Coronary artery (tissue), 2 donors: ENCODE measurements around the gene ANKRD6.

Source experiments
- DNase-seq: peaks from one replicate; pipeline ENCODE4 v3.0.0-alpha.2; 2017; ENCODE audit warnings: low spot score
- H3K27ac ChIP-seq, 2 donors: fragments of 200-600 bp; sonication (generic); one replicate each; pipeline ENCODE4 v1.5.1; 2016 to 2019
- H3K4me3 ChIP-seq: fragments of 200-600 bp; sonication (generic); 2 replicates; pipeline ENCODE4 v1.5.1; 2016; ENCODE audit warnings: mild to moderate bottlenecking, moderate library complexity
- TF ChIP-seq, protein P1 (sequence below): fragments of 200-600 bp; sonication (generic); IDR thresholded peaks from one replicate; pipeline ENCODE4 v1.5.1; 2019; ENCODE audit warnings: antibody characterized with exemption

ANKRD6 gene

GRCh38 chr6:89406141-89406540 lies 26.8 kb upstream of the ANKRD6 start:
- Histone ChIP-seq H3K27ac (no peak overlapping the region), H3K4me3 (no peak overlapping the region)
- DNase-seq, result no peak
- TF ChIP-seq, protein P1, sequence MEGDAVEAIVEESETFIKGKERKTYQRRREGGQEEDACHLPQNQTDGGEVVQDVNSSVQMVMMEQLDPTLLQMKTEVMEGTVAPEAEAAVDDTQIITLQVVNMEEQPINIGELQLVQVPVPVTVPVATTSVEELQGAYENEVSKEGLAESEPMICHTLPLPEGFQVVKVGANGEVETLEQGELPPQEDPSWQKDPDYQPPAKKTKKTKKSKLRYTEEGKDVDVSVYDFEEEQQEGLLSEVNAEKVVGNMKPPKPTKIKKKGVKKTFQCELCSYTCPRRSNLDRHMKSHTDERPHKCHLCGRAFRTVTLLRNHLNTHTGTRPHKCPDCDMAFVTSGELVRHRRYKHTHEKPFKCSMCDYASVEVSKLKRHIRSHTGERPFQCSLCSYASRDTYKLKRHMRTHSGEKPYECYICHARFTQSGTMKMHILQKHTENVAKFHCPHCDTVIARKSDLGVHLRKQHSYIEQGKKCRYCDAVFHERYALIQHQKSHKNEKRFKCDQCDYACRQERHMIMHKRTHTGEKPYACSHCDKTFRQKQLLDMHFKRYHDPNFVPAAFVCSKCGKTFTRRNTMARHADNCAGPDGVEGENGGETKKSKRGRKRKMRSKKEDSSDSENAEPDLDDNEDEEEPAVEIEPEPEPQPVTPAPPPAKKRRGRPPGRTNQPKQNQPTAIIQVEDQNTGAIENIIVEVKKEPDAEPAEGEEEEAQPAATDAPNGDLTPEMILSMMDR, result no peak

DNA sequence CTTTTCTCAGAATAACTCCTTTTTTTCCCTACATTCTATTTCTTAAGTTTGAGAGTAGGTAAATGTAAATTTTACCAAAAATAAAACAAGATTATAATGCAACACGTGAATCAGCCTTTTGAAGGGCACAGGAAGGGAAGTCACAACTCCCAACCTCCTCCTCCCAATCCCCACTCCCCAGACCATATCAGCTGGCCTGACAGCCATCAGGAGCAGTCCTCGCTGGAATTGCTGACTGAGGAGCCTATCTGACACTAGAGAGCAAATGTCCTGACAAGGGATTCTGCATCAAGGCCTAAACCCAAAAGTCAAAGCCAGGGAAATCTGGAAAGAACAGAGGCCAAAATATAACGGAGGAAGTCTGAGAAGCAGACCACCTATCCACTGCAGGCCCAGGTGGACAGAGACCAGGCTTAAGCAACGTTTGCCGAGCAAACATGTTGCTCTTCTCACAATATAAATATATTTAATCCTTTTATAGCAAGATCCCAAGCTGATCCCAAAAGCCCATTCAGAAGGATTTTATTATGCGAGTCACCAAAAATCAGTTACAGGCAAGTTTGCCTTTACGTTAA lies 23.4 kb upstream of the ANKRD6 start:
- no peak for DNase-seq
- TF ChIP-seq, protein P1, result no peak
- Histone ChIP-seq H3K27ac (no peak overlapping the region), H3K4me3 (no peak overlapping the region)

DNA sequence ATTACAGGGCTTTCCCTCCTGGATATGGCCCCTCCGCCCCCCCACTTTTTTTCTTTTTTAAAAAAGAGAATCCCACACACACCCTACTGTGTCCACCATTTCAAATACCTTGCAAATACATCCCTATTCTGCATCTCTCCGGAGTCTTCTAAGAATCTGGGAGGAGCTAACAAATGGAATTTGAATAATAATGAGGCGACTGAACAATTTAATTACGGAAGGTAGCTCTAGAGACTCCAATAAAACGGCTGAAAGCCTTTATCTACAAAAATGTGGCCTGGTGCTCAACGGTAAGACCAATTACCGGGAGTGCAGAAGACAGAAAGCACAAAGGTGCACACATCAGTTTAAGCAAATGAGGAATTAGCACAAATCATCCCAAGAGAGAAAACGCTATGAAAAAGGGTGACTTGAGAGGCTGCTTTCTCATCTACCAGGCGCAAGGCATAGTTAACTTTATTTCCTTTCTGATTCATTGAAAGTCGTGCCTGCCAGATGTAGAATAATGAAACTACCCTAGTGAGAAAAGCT lies 22.7 kb upstream of the ANKRD6 start:
- peak overlapping the region; percentile 95 for H3K4me3 ChIP-seq
- TF ChIP-seq, protein P1, result no peak
- no peak for DNase-seq
- H3K27ac ChIP-seq, result peak overlapping the region in 1 of 2 donors; percentile 70

DNA sequence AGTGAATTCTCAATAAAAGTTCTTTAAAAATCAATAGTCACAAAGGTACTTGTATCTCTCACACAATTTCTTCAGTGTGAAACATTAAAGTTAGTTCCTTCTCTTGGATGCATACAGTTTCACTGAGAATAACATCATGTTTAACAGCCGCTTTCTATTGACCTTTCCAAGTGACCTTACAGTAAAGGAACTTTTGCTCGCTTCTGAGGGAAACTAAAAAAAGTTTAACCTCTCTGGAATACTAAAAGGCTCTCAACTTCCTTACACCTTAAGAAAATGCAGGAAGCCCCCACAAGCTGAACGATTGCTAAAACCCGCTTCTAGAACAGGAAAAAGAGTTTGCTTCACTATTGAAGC lies 22.2 kb upstream of the ANKRD6 start:
- Histone ChIP-seq H3K4me3 (peak overlapping the region; percentile 95), H3K27ac (peak overlapping the region; percentile 70 to 76)
- TF ChIP-seq, protein P1, result no peak
- no peak for DNase-seq

- peak overlapping the region; percentile 70 to 76 for H3K27ac ChIP-seq
- H3K4me3 ChIP-seq, result peak overlapping the region; percentile 95
- DNase-seq, result peak; percentile 77
- TF ChIP-seq, protein P1, result no peak
These were observed 21.5 kb upstream of the ANKRD6 start for GRCh38 chr6:89411145-89412070.

- DNase-seq, result peak; percentile 80
- H3K4me3 ChIP-seq, result peak within 1 kb of the TSS; percentile 95
- H3K27ac ChIP-seq, result peak within 1 kb of the TSS; percentile 70 to 76
- TF ChIP-seq, protein P1, result no peak
These were observed 20.6 kb upstream of the ANKRD6 start, which contains the start of gene RRAGD for GRCh38 chr6:89412071-89413005. TSS of gene RRAGD (minus strand) at chr6:89412273. CDS start at chr6:89411993, 280 bp downstream.
